A673 (cell line): ENCODE results near the gene CREM.

Source experiments
- EZH2 ChIP-seq: fragments of 200-600 bp; sonication (generic); IDR thresholded peaks from 2 replicates; pipeline ENCODE4 v1.6.1; 2017; ENCODE audit warnings: borderline replicate concordance, low read depth, mild to moderate bottlenecking, mixed read lengths, antibody characterized with exemption, low read length; ENCODE audit not compliant: poor library complexity, severe bottlenecking
- TF ChIP-seq, protein P1 (sequence below): fragments of 300-800, 200-600 bp; sonication (generic); conservative IDR thresholded peaks from 2 replicates; pipeline ENCODE4 v1.5.1; 2017; ENCODE audit warnings: low read depth, mild to moderate bottlenecking, antibody characterized with exemption, low read length, moderate library complexity, mixed read lengths

DNA sequence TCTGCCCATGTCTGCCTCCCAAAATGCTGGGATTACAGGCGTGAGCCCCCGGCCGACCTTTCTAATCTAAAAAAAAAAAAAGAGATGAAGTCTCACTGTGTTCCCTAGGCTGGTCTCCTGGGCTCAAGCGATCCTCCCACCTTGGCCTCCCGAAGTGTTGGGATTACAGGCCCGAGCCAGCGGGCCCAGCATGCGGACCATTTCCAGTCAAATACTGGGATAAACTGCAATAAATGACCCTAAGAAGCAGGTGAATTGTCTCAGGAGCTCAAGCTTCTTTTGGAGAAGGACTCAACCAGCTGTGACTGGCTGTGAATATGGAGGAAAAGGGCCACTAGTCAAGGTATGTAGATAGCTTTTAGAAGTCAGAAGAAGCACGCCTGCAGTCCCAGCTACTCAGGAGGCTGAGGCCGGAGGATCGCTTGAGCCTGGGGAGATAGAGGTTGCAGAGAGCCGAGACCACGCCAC, 550 bp upstream of the CREM start:
- TF ChIP-seq, protein P1, sequence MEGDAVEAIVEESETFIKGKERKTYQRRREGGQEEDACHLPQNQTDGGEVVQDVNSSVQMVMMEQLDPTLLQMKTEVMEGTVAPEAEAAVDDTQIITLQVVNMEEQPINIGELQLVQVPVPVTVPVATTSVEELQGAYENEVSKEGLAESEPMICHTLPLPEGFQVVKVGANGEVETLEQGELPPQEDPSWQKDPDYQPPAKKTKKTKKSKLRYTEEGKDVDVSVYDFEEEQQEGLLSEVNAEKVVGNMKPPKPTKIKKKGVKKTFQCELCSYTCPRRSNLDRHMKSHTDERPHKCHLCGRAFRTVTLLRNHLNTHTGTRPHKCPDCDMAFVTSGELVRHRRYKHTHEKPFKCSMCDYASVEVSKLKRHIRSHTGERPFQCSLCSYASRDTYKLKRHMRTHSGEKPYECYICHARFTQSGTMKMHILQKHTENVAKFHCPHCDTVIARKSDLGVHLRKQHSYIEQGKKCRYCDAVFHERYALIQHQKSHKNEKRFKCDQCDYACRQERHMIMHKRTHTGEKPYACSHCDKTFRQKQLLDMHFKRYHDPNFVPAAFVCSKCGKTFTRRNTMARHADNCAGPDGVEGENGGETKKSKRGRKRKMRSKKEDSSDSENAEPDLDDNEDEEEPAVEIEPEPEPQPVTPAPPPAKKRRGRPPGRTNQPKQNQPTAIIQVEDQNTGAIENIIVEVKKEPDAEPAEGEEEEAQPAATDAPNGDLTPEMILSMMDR = no peak
- TF ChIP-seq EZH2 = no peak
